Neutrophil (primary cell): ENCODE measurements around the gene ZAR1L.

Experiments
- H3K27ac ChIP-seq: fragments of 200-600 bp; sonication (generic); 2 replicates; pipeline ENCODE4 v1.5.1; 2016; ENCODE audit warnings: mild to moderate bottlenecking, moderate library complexity
- H3K27me3 ChIP-seq: fragments of 200-600 bp; sonication (generic); 2 replicates; pipeline ENCODE4 v1.6.0; 2016; ENCODE audit warnings: mild to moderate bottlenecking
- H3K36me3 ChIP-seq: fragments of 200-600 bp; sonication (generic); 2 replicates; pipeline ENCODE4 v1.5.1; 2017
- H3K4me1 ChIP-seq, 2 experiments: fragments of 200-600 bp in 1 of 2; sonication (generic) in 1 of 2; 1 replicate in 1 of 2; 2 replicates in 1 of 2; pipeline versions ENCODE4 v1.5.1 to v1.6.1; 2013 to 2016; ENCODE audit warnings: low read depth in 1 of 2, low read length in 1 of 2, mild to moderate bottlenecking in 1 of 2, moderate library complexity in 1 of 2; ENCODE audit not compliant: control insufficient read depth in 1 of 2, insufficient read depth in 1 of 2
- H3K4me3 ChIP-seq, 2 experiments: fragments of 200-600 bp in 1 of 2; sonication (generic) in 1 of 2; 1 replicate in 1 of 2; 2 replicates in 1 of 2; pipeline ENCODE4 v1.5.1; 2013 to 2016; ENCODE audit warnings: low read depth in 1 of 2, low read length in 1 of 2, mild to moderate bottlenecking in 1 of 2, moderate library complexity in 1 of 2
- H3K9me3 ChIP-seq: fragments of 200-600 bp; sonication (generic); 2 replicates; pipeline ENCODE4 v1.5.1; 2016
- TF ChIP-seq, protein P1 (sequence below): fragments of 200-600 bp; sonication (generic); IDR thresholded peaks from 2 replicates; pipeline ENCODE4 v1.5.1; 2016; ENCODE audit warnings: antibody characterized with exemption

ZAR1L gene

DNA sequence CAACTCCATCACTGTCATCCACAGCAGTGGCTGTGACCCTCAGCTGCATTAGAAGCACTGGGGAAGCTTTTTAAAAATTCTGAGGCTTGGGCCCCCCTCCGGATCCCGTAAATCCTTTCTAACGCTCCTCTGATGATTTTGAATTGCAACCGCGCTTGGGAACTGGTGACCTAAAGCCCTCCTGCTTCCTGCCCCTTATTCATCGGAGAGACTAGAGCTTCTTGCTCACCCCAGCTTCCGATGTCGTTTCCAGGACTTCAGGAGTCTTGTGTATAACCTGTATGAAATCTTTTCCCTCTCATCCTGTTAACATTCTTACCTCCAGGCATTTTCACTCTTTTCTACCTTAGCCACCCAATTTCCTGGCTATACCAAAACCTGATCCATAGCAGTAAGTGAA is 14.8 kb downstream of the ZAR1L start:
- Histone ChIP-seq H3K9me3 (no peaks in the 10 kb centered on the region), H3K4me1 (peaks cover 2 to 6% of the 10 kb centered on the region in 2 experiments), H3K27me3 (peaks cover 17% of the 10 kb centered on the region), H3K36me3 (peaks cover 35% of the 10 kb centered on the region), H3K4me3 (no peak overlapping the region), H3K27ac (no peak overlapping the region)
- TF ChIP-seq, protein P1, sequence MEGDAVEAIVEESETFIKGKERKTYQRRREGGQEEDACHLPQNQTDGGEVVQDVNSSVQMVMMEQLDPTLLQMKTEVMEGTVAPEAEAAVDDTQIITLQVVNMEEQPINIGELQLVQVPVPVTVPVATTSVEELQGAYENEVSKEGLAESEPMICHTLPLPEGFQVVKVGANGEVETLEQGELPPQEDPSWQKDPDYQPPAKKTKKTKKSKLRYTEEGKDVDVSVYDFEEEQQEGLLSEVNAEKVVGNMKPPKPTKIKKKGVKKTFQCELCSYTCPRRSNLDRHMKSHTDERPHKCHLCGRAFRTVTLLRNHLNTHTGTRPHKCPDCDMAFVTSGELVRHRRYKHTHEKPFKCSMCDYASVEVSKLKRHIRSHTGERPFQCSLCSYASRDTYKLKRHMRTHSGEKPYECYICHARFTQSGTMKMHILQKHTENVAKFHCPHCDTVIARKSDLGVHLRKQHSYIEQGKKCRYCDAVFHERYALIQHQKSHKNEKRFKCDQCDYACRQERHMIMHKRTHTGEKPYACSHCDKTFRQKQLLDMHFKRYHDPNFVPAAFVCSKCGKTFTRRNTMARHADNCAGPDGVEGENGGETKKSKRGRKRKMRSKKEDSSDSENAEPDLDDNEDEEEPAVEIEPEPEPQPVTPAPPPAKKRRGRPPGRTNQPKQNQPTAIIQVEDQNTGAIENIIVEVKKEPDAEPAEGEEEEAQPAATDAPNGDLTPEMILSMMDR, result no peak

DNA sequence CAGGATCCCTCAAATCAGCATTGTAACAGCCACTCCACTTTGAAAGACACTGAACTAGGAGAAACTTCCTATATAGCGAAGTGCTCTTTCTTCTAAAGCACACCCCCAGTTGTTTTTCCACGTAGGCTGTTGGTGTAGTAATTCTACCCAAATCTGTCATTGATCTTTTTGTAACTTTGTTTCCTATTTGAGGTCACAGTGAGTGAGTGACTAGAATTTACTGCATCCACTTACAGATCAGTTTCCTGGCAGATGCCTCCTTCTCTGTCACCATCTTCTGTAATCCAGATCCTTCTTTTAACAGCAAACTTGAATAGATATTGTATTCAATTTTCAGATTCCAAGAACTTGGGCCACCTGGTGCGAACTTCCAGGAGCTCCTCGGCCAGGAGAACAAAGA is 15.3 kb downstream of the ZAR1L start:
- Histone ChIP-seq H3K27ac (no peak overlapping the region), H3K4me1 (peaks cover 2 to 6% of the 10 kb centered on the region in 2 experiments), H3K36me3 (peaks cover 40% of the 10 kb centered on the region), H3K27me3 (peaks cover 17% of the 10 kb centered on the region), H3K9me3 (no peaks in the 10 kb centered on the region), H3K4me3 (no peak overlapping the region)
- TF ChIP-seq, protein P1, result no peak

DNA sequence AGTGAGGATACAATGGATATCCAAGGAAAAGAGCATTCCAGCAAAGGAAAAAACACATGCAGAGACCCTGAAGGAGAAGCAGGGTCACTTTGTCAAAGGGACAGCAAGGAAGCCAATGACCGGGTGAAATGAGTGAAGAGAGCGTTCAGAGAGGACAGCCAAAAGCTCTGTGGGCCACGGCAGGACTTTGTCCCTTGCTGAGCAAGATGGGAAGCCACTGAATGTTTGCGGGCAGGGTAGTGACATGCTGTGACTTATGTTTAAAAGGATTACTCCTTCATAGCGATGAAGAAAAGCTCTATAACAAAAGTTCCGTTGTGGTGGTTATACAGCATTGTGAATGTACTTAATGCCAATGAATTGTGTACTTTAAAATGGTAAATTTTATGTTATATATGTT is 16.5 kb downstream of the ZAR1L start:
- no peaks in the 10 kb centered on the region for H3K9me3 ChIP-seq
- no peak overlapping the region for H3K4me3 ChIP-seq
- H3K4me1 ChIP-seq, result peaks cover 2 to 6% of the 10 kb centered on the region in 2 experiments
- H3K36me3 ChIP-seq, result peaks cover 52% of the 10 kb centered on the region
- H3K27me3 ChIP-seq, result peaks cover 17% of the 10 kb centered on the region
- TF ChIP-seq, protein P1, result no peak
- H3K27ac ChIP-seq, result no peak overlapping the region

DNA sequence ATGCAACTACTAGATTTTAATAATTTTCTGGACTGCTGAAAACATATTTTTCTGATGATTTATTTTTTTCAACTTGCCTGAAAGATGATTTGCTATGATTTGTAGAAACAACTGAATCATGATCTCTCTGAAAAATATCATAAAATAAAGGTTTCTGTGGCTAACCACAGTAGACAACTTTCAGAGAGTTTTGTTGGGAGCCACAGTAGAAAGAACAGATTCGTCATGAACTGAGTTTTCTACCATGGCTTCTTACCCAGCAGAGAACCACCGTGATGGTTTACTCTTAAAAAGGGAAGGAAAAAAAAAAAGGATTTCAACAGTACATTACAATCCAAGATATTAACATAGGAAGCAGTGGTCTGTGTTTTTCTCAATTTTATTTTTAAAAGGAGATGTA is 18.0 kb downstream of the ZAR1L start:
- peaks cover 2 to 6% of the 10 kb centered on the region in 2 experiments for H3K4me1 ChIP-seq
- peaks cover 67% of the 10 kb centered on the region for H3K36me3 ChIP-seq
- TF ChIP-seq, protein P1, result no peak
- no peak overlapping the region for H3K4me3 ChIP-seq
- no peak overlapping the region for H3K27ac ChIP-seq
- no peaks in the 10 kb centered on the region for H3K9me3 ChIP-seq
- H3K27me3 ChIP-seq, result peaks cover 17% of the 10 kb centered on the region

DNA sequence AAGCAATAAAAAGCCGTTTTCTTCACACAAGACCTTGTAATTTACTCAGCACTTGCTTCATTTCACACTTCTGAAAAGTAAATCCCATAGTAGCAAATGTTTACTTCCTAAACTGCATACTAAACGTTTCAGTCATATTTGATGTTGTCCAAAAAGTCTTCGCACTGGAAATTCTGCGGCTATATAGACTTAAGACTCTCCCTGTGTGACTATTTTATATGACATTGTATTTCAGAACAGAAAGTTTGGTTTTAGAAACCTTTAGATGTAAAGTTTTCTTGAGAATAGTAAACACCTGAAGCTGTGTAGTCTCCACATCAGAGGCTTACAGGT is 29.6 kb downstream of the ZAR1L start:
- no peaks in the 10 kb centered on the region for H3K4me1 ChIP-seq
- TF ChIP-seq, protein P1, result no peak
- no peak overlapping the region for H3K27ac ChIP-seq
- no peaks in the 10 kb centered on the region for H3K9me3 ChIP-seq
- H3K36me3 ChIP-seq, result peaks cover 77% of the 10 kb centered on the region
- H3K27me3 ChIP-seq, result no peaks in the 10 kb centered on the region
- no peak overlapping the region for H3K4me3 ChIP-seq
